CD4-positive, alpha-beta T cell (primary cell): ENCODE results near the gene ADAMTS1. TPM values are rescaled to one million over a fixed set of nuclear protein-coding genes. Genes with fewer than 3 reads are reported as not detected.
A peak's percentile ranks its signal among the peaks of the same experiment; 100 is the strongest.

Experiments
- ATAC-seq: fragments of 200-7000 bp; cut with Tn5 transposase; one replicate; pipeline ENCODE4 v1.10.0; 2022; ENCODE audit warnings: mild to moderate bottlenecking; ENCODE audit not compliant: poor library complexity
- CTCF ChIA-PET: fragments of 350-600 bp; sonication (Branson Sonifier 250); formaldehyde crosslinking; loops from one replicate; lab custom pipeline; 2021; ENCODE audit warnings: antibody characterized with exemption, inconsistent platforms; lab: Charles Lee
- POLR2A ChIA-PET: fragments of 350-600 bp; sonication (Branson Sonifier 250); formaldehyde crosslinking; loops from one replicate; lab custom pipeline; 2021; ENCODE audit warnings: antibody characterized with exemption, inconsistent platforms; lab: Charles Lee
- DNase-seq, 14 experiments: peaks; one replicate each; pipeline ENCODE4 v3.0.0-alpha.2; 2013 to 2020; ENCODE audit warnings: mixed read lengths in 2 of 14
- H3K27ac ChIP-seq, 2 donors: one replicate each; pipeline versions ENCODE4 v1.5.1 to v1.7.0; 2013; ENCODE audit warnings: low read length in 2 of 2, low read depth in 1 of 2, mild to moderate bottlenecking in 1 of 2
- H3K27me3 ChIP-seq, 2 experiments: 1 replicate in 1 of 2; 2 replicates in 1 of 2; pipeline versions ENCODE4 v1.6.1 to v1.7.0; 2013; ENCODE audit warnings: low read length in 2 of 2, control low read depth in 1 of 2, mild to moderate bottlenecking in 1 of 2, moderate library complexity in 1 of 2; ENCODE audit not compliant: insufficient read depth in 2 of 2, control insufficient read depth in 1 of 2
- H3K36me3 ChIP-seq: one replicate; pipeline ENCODE4 v1.6.1; 2013; ENCODE audit warnings: low read length, control low read depth; ENCODE audit not compliant: insufficient read depth
- H3K4me1 ChIP-seq: one replicate; pipeline ENCODE4 v1.6.1; 2013; ENCODE audit warnings: low read length, control low read depth; ENCODE audit not compliant: insufficient read depth
- H3K4me3 ChIP-seq: one replicate; pipeline ENCODE4 v1.5.1; 2013; ENCODE audit warnings: mild to moderate bottlenecking, low read length, moderate library complexity
- H3K9me3 ChIP-seq, 2 experiments: 1 replicate in 1 of 2; 2 replicates in 1 of 2; pipeline versions ENCODE4 v1.6.1 to v1.7.0; 2013; ENCODE audit warnings: low read length in 2 of 2, mild to moderate bottlenecking in 2 of 2, control low read depth in 1 of 2, moderate library complexity in 1 of 2; ENCODE audit not compliant: control insufficient read depth in 1 of 2, insufficient read depth in 1 of 2
- H3K27ac Mint-ChIP-seq: one replicate; pipeline ENCODE4 v1.8.0; 2020; ENCODE audit warnings: mixed read lengths
- H3K27me3 Mint-ChIP-seq: one replicate; pipeline ENCODE4 v1.8.0; 2021; ENCODE audit warnings: mixed read lengths
- H3K36me3 Mint-ChIP-seq: one replicate; pipeline ENCODE4 v1.8.0; 2021; ENCODE audit warnings: low read depth, mixed read lengths
- H3K4me1 Mint-ChIP-seq: one replicate; pipeline ENCODE4 v1.8.0; 2021; ENCODE audit warnings: low read depth, mixed read lengths
- H3K4me3 Mint-ChIP-seq: one replicate; pipeline ENCODE4 v1.8.0; 2020; ENCODE audit warnings: mild to moderate bottlenecking, mixed read lengths
- H3K9me3 Mint-ChIP-seq: one replicate; pipeline ENCODE4 v1.8.0; 2020; ENCODE audit warnings: mixed read lengths
- intact Hi-C, 2 experiments: fragments of 100-400 bp; cut with DNase I in 1 of 2; cut with micrococcal nuclease in 1 of 2; formaldehyde crosslinking; loops; one replicate each; pipeline versions ENCODE4 v1.15.1 to v1.9.0; 2023 to 2025; cut with DNase I, micrococcal nuclease
- total RNA-seq, 174 experiments: library from RNA in 2 of 174; stranded (reverse) in 2 of 174; gene quantifications; one replicate each; pipeline ENCODE4 v1.2.3 and lab custom pipeline; 2021 to 2026
- TF ChIP-seq, protein P1 (sequence below): fragments of 200-600 bp; IDR thresholded peaks from one replicate; pipeline ENCODE4 v1.8.0; 2022; ENCODE audit warnings: antibody characterized with exemption, mild to moderate bottlenecking

The ADAMTS1 gene
- total RNA-seq, 2 experiments from 2014 or later = 0.08 to 0.25 TPM

- ATAC-seq = no peak
- CTCF ChIA-PET = no interaction called here
- intact Hi-C loops = loop anchor here in 1 of 2 experiments (5.0 kb wide), 1 partner anchor 856 kb away; no protein-coding TSS in a partner anchor
Measured at GRCh38 chr21:26846036-26846931, 1.1 kb upstream of the ADAMTS1 start.

GRCh38 chr21:26845759-26846035, 488 bp upstream of the ADAMTS1 start:
- H3K9me3 ChIP-seq = peaks cover 0 to 30% of the 10 kb centered on the region in 2 experiments
- peaks cover 40% of the 10 kb centered on the region for H3K4me1 ChIP-seq
- Mint-ChIP-seq H3K27me3 (peaks cover 78% of the 10 kb centered on the region), H3K36me3 (no peaks in the 10 kb centered on the region), H3K4me1 (peaks cover 32% of the 10 kb centered on the region), H3K27ac (no peak overlapping the region), H3K4me3 (peak overlapping the region; percentile 62), H3K9me3 (peaks cover 2% of the 10 kb centered on the region)
- intact Hi-C loops = loop anchor here in 1 of 2 experiments (5.0 kb wide), 1 partner anchor 857 kb away; no protein-coding TSS in a partner anchor
- H3K27me3 ChIP-seq = peaks cover 41 to 60% of the 10 kb centered on the region in 2 experiments
- H3K4me3 ChIP-seq = peak overlapping the region; percentile 37
- no peak overlapping the region for H3K27ac ChIP-seq
- no peak for ATAC-seq
- TF ChIP-seq, protein P1, sequence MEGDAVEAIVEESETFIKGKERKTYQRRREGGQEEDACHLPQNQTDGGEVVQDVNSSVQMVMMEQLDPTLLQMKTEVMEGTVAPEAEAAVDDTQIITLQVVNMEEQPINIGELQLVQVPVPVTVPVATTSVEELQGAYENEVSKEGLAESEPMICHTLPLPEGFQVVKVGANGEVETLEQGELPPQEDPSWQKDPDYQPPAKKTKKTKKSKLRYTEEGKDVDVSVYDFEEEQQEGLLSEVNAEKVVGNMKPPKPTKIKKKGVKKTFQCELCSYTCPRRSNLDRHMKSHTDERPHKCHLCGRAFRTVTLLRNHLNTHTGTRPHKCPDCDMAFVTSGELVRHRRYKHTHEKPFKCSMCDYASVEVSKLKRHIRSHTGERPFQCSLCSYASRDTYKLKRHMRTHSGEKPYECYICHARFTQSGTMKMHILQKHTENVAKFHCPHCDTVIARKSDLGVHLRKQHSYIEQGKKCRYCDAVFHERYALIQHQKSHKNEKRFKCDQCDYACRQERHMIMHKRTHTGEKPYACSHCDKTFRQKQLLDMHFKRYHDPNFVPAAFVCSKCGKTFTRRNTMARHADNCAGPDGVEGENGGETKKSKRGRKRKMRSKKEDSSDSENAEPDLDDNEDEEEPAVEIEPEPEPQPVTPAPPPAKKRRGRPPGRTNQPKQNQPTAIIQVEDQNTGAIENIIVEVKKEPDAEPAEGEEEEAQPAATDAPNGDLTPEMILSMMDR = no peak
- ChIA-PET CTCF (no interaction called here), POLR2A (no interaction called here)
- no peaks in the 10 kb centered on the region for H3K36me3 ChIP-seq
- DNase-seq = no peak

More at GRCh38 chr21:26846036-26846931, 1.1 kb upstream of the ADAMTS1 start:
- Histone ChIP-seq H3K27me3 (peaks cover 41 to 60% of the 10 kb centered on the region in 2 experiments), H3K4me1 (peaks cover 40% of the 10 kb centered on the region), H3K9me3 (peaks cover 0 to 30% of the 10 kb centered on the region in 2 experiments), H3K36me3 (no peaks in the 10 kb centered on the region), H3K4me3 (peak overlapping the region; percentile 37), H3K27ac (no peak overlapping the region)
- peak overlapping the region; percentile 62 for H3K4me3 Mint-ChIP-seq
- H3K27me3 Mint-ChIP-seq = peaks cover 81% of the 10 kb centered on the region
- TF ChIP-seq, protein P1 = no peak
- H3K4me1 Mint-ChIP-seq = peaks cover 32% of the 10 kb centered on the region
- DNase-seq = no peak
- H3K36me3 Mint-ChIP-seq = no peaks in the 10 kb centered on the region
- POLR2A ChIA-PET = no interaction called here
- H3K9me3 Mint-ChIP-seq = peaks cover 2% of the 10 kb centered on the region
- no peak overlapping the region for H3K27ac Mint-ChIP-seq

GRCh38 chr21:26844258-26845065, 747 bp downstream of the ADAMTS1 start:
- CTCF ChIA-PET = no interaction called here
- no peak for ATAC-seq
- Mint-ChIP-seq H3K27me3 (peaks cover 87% of the 10 kb centered on the region), H3K27ac (no peak overlapping the region), H3K4me1 (peaks cover 41% of the 10 kb centered on the region), H3K4me3 (peak overlapping the region; percentile 84), H3K36me3 (no peaks in the 10 kb centered on the region), H3K9me3 (peaks cover 2% of the 10 kb centered on the region)
- POLR2A ChIA-PET = no interaction called here
- TF ChIP-seq, protein P1 = no peak
- no peak overlapping the region for H3K27ac ChIP-seq
- intact Hi-C loops = loop anchor here in 1 of 2 experiments (5.0 kb wide), 1 partner anchor 858 kb away; no protein-coding TSS in a partner anchor
- peaks cover 0 to 30% of the 10 kb centered on the region in 2 experiments for H3K9me3 ChIP-seq
- H3K4me1 ChIP-seq = peaks cover 40% of the 10 kb centered on the region
- peaks cover 44 to 60% of the 10 kb centered on the region in 2 experiments for H3K27me3 ChIP-seq
- peak overlapping the region; percentile 37 for H3K4me3 ChIP-seq
- H3K36me3 ChIP-seq = no peaks in the 10 kb centered on the region
- no peak for DNase-seq
